HepG2 (cell line): Measurements from ENCODE around the gene LAX1.

ENCODE experiments used
- ATAD3A ChIP-seq: sonication (generic); formaldehyde crosslinking; IDR thresholded peaks from 2 replicates; pipeline ENCODE4 v1.4.0; 2020; ENCODE audit warnings: missing genetic modification reagents
- CHD2 ChIP-seq: IDR thresholded peaks from 2 replicates; pipeline ENCODE4 v1.6.1; 2011; ENCODE audit warnings: low read depth, low read length, improper control_type of control experiment
- EZH2 ChIP-seq: conservative IDR thresholded peaks from 2 replicates; pipeline ENCODE4 v1.6.1; 2012; ENCODE audit warnings: mild to moderate bottlenecking, low read depth, low read length, moderate library complexity
- MXI1 ChIP-seq: IDR thresholded peaks from 3 replicates; pipeline ENCODE4 v1.6.1; 2012; ENCODE audit warnings: low read depth, low read length, inconsistent platforms, borderline replicate concordance
- NFIC ChIP-seq: IDR thresholded peaks from 2 replicates; pipeline ENCODE4 v1.6.1; 2012; ENCODE audit warnings: mild to moderate bottlenecking, low read length, inconsistent platforms
- PHF20 ChIP-seq: sonication (generic); formaldehyde crosslinking; IDR thresholded peaks from 2 replicates; pipeline ENCODE4 v1.5.0; 2020; ENCODE audit warnings: mild to moderate bottlenecking, missing genetic modification reagents
- SUZ12 ChIP-seq: fragments of 150-350 bp; IDR thresholded peaks from 2 replicates; pipeline ENCODE4 v1.6.1; 2014; ENCODE audit warnings: low read depth, low read length
- TBL1XR1 ChIP-seq: fragments of 150-350 bp; IDR thresholded peaks from 2 replicates; pipeline ENCODE4 v1.6.1; 2014; ENCODE audit warnings: borderline replicate concordance, low read length; ENCODE audit not compliant: partially characterized antibody
- TCF7L2 ChIP-seq: IDR thresholded peaks from 2 replicates; pipeline ENCODE4 v1.6.1; 2011; ENCODE audit warnings: mild to moderate bottlenecking, low read depth, low read length, moderate library complexity
- ZKSCAN1 ChIP-seq: fragments of 150-350 bp; IDR thresholded peaks from 2 replicates; pipeline ENCODE4 v1.6.1; 2014; ENCODE audit warnings: low read length
- ZNF124 ChIP-seq: sonication (generic); formaldehyde crosslinking; IDR thresholded peaks from 2 replicates; pipeline ENCODE4 v1.4.0; 2020; ENCODE audit warnings: missing genetic modification reagents
- ZNF768 ChIP-seq: sonication (generic); formaldehyde crosslinking; IDR thresholded peaks from 2 replicates; pipeline ENCODE4 v1.4.0; 2020; ENCODE audit warnings: missing genetic modification reagents
- TF ChIP-seq, protein P1 (sequence below): sonication (generic); formaldehyde crosslinking; IDR thresholded peaks from 2 replicates; pipeline ENCODE4 v1.5.0; 2020; ENCODE audit warnings: mild to moderate bottlenecking, missing genetic modification reagents, moderate library complexity

DNA sequence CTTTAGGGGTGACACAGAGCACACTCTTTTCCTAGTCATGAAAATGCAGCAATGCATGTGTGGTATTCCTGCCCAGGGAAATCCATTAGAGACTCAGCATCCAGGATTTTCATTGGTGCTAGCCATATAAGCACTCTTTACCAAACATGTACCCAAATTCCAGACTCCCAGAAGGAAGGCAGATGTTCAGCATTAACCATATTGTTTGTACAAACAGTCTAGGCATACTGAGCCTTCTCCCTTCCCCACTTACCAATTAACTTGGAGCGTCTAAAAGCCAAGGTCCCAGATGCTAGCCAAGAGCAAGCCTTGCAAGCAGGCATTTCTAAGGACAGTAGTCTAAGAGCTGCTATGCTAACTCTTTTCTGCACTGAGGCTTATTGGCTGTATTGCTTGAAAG is 58.3 kb downstream of the LAX1 start:
- TF ChIP-seq ZKSCAN1 = no peak
- TF ChIP-seq, protein P1, sequence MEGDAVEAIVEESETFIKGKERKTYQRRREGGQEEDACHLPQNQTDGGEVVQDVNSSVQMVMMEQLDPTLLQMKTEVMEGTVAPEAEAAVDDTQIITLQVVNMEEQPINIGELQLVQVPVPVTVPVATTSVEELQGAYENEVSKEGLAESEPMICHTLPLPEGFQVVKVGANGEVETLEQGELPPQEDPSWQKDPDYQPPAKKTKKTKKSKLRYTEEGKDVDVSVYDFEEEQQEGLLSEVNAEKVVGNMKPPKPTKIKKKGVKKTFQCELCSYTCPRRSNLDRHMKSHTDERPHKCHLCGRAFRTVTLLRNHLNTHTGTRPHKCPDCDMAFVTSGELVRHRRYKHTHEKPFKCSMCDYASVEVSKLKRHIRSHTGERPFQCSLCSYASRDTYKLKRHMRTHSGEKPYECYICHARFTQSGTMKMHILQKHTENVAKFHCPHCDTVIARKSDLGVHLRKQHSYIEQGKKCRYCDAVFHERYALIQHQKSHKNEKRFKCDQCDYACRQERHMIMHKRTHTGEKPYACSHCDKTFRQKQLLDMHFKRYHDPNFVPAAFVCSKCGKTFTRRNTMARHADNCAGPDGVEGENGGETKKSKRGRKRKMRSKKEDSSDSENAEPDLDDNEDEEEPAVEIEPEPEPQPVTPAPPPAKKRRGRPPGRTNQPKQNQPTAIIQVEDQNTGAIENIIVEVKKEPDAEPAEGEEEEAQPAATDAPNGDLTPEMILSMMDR (CRISPR knock-in tag) = no peak
- TF ChIP-seq CHD2 = no peak
- TF ChIP-seq ATAD3A (CRISPR knock-in tag) = no peak
- TF ChIP-seq NFIC = no peak
- no peak for TF ChIP-seq EZH2
- no peak for TF ChIP-seq ZNF124 (CRISPR knock-in tag)
- no peak for TF ChIP-seq TCF7L2
- TF ChIP-seq MXI1 = no peak
- TF ChIP-seq TBL1XR1 = no peak
- no peak for TF ChIP-seq PHF20 (CRISPR knock-in tag)
- TF ChIP-seq ZNF768 (CRISPR knock-in tag) = no peak
- no peak for TF ChIP-seq SUZ12
